Measurements from ENCODE around the gene CDH12. TPM values are rescaled to one million over a fixed set of nuclear protein-coding genes. Genes with fewer than 3 reads are reported as not detected.

CDH12 gene
- polyA plus RNA-seq, 2 of the 4 experiments (the other 2 are of a cell fraction), result 0.04 TPM; not detected in 1

- CTCF ChIA-PET, result no interaction called here
- Histone ChIP-seq H3K4me1 (no peaks in the 10 kb centered on the region), H3K9me3 (no peaks in the 10 kb centered on the region), H3K4me2 (no peak overlapping the region), H3K27ac (no peak overlapping the region), H3K4me3 (no peak overlapping the region)
- POLR2A ChIA-PET, result no interaction called here
- WGBS (ENCODE audit: missing lambda C conversion rate), result 0% methylated on average over 1 of the region's 1 CpG
- TF ChIP-seq MYC (IDR thresholded peaks at IDR 0.05; ENCODE audit: borderline replicate concordance, low read length) (no peak), EHMT2 (IDR thresholded peaks at IDR 0.05; ENCODE audit: low read depth) (no peak)
- DNase-seq (ENCODE audit: low read depth in 1 of 2, low spot score in 1 of 2), result no peak
- no peak for FAIRE-seq
- no peak for ATAC-seq
Observed at GRCh38 chr5:22372826-22373660, 480.1 kb downstream of the CDH12 start.

DNA sequence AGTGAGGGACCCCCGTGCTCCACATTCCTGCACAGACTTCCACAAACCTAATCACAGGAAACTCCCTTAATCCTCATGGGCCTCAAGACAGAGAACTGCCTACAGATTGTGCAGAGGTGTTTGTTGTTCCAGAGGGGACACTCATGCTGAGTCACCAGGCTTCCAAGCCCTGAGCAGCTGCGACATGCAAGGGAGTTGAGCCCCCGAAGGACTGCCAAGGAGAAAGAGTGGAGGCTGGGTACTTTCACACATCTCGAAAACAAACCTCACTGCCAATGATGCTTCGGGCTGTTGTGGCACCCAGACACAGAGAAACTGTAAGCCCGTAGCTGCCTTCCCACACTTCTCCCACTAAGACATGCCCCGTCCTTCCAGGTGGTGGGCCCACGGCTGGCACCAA is 480.8 kb downstream of the CDH12 start:
- ChIA-PET POLR2A (no interaction called here), CTCF (no interaction called here)
- H3K4me2 ChIP-seq, result no peak overlapping the region
- WGBS (ENCODE audit: missing lambda C conversion rate), result 2% methylated on average over 8 of the region's 8 CpGs
- no peak for TF ChIP-seq PBX3 (IDR thresholded peaks at IDR 0.05)
- TF ChIP-seq ELK1 (IDR thresholded peaks at IDR 0.05; ENCODE audit: low read depth, low read length), result no peak
- no peak for TF ChIP-seq ATOH8 (CRISPR knock-in tag; IDR thresholded peaks at IDR 0.05; ENCODE audit: low read depth)
- no peak for TF ChIP-seq CBX8 (IDR thresholded peaks at IDR 0.05)
- no peak for TF ChIP-seq HOXB5 (CRISPR knock-in tag; IDR thresholded peaks at IDR 0.05)
- no peak for TF ChIP-seq RARB (CRISPR knock-in tag; IDR thresholded peaks at IDR 0.05)
- TF ChIP-seq, protein P1, sequence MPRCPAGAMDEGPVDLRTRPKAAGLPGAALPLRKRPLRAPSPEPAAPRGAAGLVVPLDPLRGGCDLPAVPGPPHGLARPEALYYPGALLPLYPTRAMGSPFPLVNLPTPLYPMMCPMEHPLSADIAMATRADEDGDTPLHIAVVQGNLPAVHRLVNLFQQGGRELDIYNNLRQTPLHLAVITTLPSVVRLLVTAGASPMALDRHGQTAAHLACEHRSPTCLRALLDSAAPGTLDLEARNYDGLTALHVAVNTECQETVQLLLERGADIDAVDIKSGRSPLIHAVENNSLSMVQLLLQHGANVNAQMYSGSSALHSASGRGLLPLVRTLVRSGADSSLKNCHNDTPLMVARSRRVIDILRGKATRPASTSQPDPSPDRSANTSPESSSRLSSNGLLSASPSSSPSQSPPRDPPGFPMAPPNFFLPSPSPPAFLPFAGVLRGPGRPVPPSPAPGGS (IDR thresholded peaks at IDR 0.05), result no peak
- TF ChIP-seq FOSB (CRISPR knock-in tag; IDR thresholded peaks at IDR 0.05), result no peak
- TF ChIP-seq POLR2A (IDR thresholded peaks at IDR 0.05; ENCODE audit: low read length), result no peak
- TF ChIP-seq ZSCAN20 (CRISPR knock-in tag; IDR thresholded peaks at IDR 0.05), result no peak
- TF ChIP-seq PHF8 (IDR thresholded peaks at IDR 0.05; ENCODE audit: borderline replicate concordance, low read depth), result no peak
- TF ChIP-seq, protein P2, sequence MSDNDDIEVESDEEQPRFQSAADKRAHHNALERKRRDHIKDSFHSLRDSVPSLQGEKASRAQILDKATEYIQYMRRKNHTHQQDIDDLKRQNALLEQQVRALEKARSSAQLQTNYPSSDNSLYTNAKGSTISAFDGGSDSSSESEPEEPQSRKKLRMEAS (IDR thresholded peaks at IDR 0.05), result no peak
- no peak for TF ChIP-seq RFX5 (IDR thresholded peaks at IDR 0.05)
- no peak for TF ChIP-seq JUNB (IDR thresholded peaks at IDR 0.05)
- TF ChIP-seq POLR2AphosphoS2 (conservative IDR thresholded peaks at IDR 0.05; ENCODE audit: low read length), result no peak
- TF ChIP-seq ZC3H11A (IDR thresholded peaks at IDR 0.05), result no peak
- no peak for TF ChIP-seq TFCP2L1 (CRISPR knock-in tag; IDR thresholded peaks at IDR 0.05)
- DNase-seq (ENCODE audit: low read depth in 1 of 2, low spot score in 1 of 2) (no peak), FAIRE-seq (no peak), ATAC-seq (no peak)
- no peak overlapping the region for H3K4me3 ChIP-seq
- H3K27ac ChIP-seq, result no peak overlapping the region
- H3K4me1 ChIP-seq, result no peaks in the 10 kb centered on the region
- H3K9me3 ChIP-seq, result no peaks in the 10 kb centered on the region

DNA sequence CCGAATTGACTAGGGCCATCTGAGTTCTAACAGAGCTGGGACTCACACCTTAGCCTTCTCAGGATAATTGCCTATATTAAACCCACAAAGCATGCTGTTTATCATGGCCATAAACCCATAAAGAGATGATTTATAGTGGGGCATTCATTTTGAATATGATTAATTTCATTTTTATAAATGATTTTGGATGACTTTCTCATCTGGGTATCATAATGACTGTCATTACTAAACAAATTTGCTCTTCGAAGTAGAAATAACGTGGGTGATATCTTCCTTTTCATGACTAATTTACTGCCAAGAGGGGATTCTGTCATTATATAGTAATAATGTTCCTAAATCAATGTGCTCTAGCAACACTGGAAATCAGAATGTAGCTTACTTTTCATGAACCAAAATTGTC is 498.2 kb downstream of the CDH12 start:
- 1% methylated on average over 3 of the region's 3 CpGs for WGBS (ENCODE audit: missing lambda C conversion rate)
- ChIA-PET POLR2A (no interaction called here), CTCF (no interaction called here)
- TF ChIP-seq RFX5 (IDR thresholded peaks at IDR 0.05), result no peak
- no peak for TF ChIP-seq RARB (CRISPR knock-in tag; IDR thresholded peaks at IDR 0.05)
- TF ChIP-seq ZC3H11A (IDR thresholded peaks at IDR 0.05), result no peak
- no peak for TF ChIP-seq ZSCAN20 (CRISPR knock-in tag; IDR thresholded peaks at IDR 0.05)
- TF ChIP-seq CBX8 (IDR thresholded peaks at IDR 0.05), result no peak
- TF ChIP-seq, protein P3, sequence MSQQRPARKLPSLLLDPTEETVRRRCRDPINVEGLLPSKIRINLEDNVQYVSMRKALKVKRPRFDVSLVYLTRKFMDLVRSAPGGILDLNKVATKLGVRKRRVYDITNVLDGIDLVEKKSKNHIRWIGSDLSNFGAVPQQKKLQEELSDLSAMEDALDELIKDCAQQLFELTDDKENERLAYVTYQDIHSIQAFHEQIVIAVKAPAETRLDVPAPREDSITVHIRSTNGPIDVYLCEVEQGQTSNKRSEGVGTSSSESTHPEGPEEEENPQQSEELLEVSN (IDR thresholded peaks at IDR 0.05; ENCODE audit: borderline replicate concordance, low read depth), result no peak
- TF ChIP-seq KDM1A (IDR thresholded peaks at IDR 0.05; ENCODE audit: low read depth), result no peak
- no peak for TF ChIP-seq ZFP36 (IDR thresholded peaks at IDR 0.05; ENCODE audit: borderline replicate concordance, partially characterized antibody)
- no peak for TF ChIP-seq HOXB13 (CRISPR knock-in tag; IDR thresholded peaks at IDR 0.05; ENCODE audit: low read depth)
- TF ChIP-seq NFE2L2 (conservative IDR thresholded peaks at IDR 0.05; ENCODE audit: low read length), result no peak
- TF ChIP-seq, protein P4, sequence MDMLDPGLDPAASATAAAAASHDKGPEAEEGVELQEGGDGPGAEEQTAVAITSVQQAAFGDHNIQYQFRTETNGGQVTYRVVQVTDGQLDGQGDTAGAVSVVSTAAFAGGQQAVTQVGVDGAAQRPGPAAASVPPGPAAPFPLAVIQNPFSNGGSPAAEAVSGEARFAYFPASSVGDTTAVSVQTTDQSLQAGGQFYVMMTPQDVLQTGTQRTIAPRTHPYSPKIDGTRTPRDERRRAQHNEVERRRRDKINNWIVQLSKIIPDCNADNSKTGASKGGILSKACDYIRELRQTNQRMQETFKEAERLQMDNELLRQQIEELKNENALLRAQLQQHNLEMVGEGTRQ (IDR thresholded peaks at IDR 0.05), result no peak
- TF ChIP-seq EHMT2 (IDR thresholded peaks at IDR 0.05; ENCODE audit: low read depth), result no peak
- FAIRE-seq, result no peak
- H3K4me3 ChIP-seq, result no peak overlapping the region
- ATAC-seq, result no peak
- DNase-seq (ENCODE audit: low read depth in 1 of 2, low spot score in 1 of 2), result no peak
- no peaks in the 10 kb centered on the region for H3K4me1 ChIP-seq
- no peaks in the 10 kb centered on the region for H3K9me3 ChIP-seq
- H3K4me2 ChIP-seq, result no peak overlapping the region
- no peak overlapping the region for H3K27ac ChIP-seq
